Raji (cell line): ENCODE results near the gene THADA.

ENCODE experiments used
- POLR2A ChIP-seq: IDR thresholded peaks from 2 replicates; pipeline ENCODE4 v1.6.1; 2011; ENCODE audit warnings: low read depth, low read length, control low read depth; ENCODE audit not compliant: insufficient read depth

THADA gene

DNA sequence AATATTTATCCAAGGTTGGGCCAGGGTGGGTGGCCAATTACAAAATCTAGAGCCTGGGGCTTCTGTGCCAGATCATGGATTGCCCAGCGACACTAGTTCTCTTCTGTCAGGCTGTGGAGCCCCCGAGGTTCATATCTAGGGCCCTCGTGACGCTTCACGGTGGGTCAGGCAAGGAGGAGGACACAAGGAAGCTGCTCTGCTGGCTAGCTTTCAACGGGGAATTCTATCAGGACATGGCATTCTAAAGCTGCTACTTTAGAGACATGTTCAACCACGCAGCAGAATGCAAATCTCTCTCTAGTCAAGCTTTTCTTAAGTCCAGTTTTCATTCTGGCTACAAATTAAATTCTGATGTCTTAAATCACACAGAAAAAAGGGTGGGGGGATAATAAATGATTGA, 180.2 kb downstream of the THADA start:
- no peak for TF ChIP-seq POLR2A

DNA sequence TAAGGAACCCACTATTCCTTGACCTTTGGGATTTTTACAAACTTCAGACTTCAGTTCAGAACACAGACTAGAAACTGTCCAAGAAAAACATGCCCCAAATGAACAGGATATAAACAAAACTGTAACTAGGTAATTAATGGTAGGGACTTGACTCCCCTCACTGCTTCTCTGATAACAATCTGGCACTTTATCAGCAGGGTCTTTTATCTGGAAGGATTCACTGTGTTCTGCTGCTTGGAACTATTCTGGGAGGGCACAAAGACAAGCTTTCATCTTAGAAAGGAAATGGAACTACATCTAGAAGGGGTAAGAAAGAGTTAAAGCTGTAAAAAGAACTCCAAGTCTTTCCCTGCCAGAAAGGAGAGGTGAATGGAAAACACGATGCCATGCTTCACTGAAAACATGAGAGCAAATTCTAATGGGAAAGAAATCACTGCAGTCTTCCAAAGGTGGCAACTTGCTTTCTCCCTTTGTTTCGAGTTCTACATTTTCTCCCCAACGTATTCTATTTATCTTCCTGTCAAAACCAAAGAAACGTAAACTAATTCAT, 181.2 kb downstream of the THADA start:
- no peak for TF ChIP-seq POLR2A

DNA sequence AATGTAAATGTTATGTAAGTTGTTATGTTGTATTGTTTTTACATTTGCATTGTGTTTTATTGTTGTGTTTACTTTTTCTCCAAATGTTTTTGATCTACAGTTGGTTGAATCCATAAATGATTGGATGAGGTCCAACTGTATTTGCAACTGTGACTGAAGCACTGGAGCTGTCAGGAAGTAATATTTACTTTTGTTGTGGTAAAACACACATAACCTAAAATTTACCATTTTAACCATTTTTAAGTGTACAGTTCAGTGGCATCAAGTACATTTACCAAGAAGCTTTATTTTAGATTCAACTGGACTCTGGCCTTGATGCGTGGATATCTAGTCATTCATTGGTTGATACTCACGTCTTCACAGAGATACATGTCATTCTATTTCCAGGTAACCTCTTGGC, 181.8 kb downstream of the THADA start:
- TF ChIP-seq POLR2A = no peak

DNA sequence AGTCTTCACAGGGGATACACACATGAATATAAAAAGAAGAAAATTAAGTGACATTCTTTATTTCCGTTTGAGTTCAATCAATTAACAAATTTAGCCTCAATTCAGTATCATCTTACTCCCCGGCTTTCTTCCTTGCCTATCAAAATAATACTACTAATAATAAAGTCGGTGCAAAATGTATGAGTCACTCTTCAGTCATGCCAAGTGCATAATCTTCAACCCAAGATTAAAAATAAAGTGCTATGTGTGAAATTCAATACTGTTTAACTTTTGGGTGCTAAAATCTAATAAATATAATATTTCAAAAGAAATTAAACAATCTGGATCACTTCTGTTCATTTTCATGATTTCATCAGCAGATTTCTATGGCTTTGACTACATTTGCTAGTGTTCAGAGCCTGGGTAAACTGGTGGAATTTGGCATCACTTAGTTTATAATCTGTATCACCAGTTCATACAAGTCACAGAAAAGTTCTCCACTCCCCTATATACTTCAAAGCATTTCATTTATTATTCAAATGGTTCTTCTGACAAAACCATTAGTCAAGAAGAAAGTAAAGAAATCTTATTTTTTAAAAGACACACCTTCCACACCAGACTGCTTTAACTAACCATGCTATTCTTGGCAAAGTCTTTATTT, 183.6 kb downstream of the THADA start:
- no peak for TF ChIP-seq POLR2A

DNA sequence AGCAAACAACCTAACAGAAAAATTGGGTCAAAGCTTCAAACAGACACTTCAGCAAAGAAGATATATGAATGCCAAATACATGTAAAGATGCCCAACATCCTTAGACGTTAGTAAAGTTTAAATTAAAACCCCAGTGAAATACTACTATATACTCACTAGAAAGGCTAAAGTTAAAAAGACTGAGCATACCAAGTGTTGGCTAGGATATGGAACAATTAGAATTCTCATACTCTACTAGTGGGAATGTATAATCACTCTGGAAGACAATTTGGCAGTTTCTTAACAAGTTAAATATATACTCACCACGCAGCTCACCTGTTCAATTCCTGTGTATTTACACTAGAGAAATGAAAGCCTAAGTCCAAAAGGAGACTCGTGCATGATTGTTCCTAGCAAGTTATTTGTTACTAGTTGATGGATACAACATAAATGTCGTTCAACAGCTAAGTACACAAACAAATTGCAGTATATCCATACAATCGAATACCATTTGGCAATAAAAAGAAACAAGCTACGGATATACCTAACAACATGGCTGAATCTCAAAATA, 185.7 kb downstream of the THADA start:
- no peak for TF ChIP-seq POLR2A

DNA sequence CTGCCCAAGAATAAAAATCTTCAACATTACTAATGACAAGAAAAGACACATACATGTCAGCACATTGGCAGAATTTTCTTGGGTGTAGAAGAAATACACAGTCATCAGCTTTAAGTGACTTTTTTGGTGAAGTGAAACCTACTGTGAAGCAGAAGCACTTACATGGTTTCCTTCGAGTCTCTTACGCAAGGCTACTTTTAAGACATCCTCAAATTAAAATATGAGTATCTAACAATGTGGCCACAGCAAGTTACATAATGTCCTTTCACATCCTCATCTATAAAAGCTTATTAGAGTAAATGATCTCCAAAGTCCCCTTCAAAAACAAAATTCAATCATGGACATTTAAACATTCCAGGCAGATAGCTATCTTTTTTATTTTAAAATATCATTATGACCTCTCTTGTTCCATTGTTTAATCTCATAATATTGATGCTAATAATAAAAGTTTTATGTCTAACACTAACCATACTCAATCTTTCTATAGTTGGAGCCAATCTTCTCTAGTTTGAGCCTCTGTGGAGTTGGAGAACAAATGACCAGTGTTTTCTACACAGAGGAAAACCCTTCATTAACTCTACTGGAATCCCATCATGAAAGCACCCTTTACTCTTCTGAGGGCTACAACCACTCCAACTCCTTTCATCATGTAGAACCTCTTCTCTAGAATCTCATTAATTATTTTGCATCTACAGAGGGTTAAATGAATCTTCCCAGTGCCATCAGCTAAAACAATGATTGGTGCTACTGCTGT, 187.3 kb downstream of the THADA start:
- TF ChIP-seq POLR2A = no peak

DNA sequence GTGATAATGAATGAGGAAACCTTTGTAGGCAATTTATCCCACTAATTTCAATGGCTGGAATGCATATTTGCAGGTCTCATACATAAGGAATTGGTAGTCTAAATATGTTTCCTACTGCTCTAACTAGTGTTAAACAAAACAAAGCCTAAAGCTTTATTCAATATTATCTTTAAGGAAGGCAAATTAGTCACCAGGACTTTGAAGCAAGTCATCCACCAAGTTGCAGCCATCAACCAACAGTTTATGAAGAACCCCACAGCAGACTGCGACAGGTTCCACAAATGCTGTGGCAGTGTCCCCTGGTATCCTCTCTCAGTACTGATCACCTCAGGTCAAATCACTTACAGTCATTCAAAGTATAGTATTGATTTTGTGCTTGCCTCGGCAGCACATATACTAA, 187.9 kb downstream of the THADA start:
- TF ChIP-seq POLR2A = no peak

DNA sequence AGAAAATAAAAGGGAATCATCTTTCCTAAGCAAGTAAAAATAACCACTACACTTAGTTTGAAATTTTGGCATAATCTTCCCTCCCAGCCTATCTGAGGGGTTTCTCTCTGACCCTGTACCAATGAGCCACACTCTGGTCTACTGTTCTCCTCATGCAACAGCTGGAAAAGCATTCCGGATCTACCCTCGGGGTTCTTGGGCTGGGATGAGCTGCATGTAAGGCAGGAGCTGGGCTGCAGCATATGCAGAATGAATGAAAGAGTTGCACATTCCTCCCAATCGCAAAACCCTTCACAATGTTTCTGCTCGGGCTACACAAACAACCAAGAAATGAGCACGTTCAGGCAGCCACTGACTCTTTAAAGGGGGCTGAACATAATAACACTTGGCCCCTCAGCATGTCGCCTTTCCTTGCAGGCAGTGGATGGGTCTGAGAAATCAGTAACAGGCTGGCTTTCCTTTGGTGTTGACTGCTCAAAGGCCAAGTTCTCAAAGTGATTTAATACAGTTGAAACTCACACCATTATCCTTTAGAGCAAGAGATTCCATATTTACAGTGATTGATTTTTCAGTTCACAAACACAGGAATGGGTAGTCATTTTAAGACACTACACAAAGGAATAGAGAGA, 189.1 kb downstream of the THADA start:
- TF ChIP-seq POLR2A = no peak

DNA sequence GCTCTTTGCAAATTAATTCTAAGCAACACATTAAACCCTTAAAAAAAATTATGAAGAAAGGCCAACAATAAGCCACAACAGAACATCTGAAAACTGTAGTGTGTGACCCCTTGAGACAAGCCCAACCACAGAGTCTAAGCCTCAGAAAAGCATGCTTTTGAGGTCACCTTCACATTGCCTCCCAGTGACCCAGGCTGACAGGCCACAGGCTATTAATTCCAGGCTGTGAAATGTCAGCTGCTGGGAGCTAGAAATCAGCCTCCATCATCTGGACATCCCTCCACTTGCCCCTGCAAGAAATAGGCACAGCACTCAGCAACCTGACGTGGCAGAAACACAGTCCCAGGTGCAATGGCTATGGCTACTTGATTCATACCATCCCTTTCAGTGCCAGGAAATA, 190.0 kb downstream of the THADA start:
- TF ChIP-seq POLR2A = no peak

DNA sequence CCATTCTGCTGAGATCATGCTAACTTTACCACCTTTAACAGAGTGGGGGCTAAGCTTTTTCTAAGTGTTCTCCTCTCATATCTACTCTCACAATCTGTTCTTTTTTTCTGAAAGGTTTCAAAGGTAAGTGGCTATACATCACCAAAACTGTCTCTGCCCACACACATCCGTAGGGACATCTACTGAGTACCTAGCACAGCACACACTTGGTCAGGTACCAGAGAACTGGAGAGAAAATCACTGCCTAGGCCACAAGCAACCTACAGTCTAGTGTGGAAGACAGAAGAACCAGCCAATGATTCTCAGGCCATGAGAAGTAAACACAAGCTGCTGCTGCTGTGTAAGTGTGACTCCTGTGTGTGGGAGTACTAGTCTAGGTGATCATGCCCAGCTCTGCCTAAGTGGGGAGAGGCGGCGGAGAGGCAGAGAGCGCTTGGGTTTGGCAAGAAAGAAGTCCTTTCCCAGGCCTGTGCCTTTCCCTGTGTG, 193.3 kb downstream of the THADA start:
- no peak for TF ChIP-seq POLR2A

DNA sequence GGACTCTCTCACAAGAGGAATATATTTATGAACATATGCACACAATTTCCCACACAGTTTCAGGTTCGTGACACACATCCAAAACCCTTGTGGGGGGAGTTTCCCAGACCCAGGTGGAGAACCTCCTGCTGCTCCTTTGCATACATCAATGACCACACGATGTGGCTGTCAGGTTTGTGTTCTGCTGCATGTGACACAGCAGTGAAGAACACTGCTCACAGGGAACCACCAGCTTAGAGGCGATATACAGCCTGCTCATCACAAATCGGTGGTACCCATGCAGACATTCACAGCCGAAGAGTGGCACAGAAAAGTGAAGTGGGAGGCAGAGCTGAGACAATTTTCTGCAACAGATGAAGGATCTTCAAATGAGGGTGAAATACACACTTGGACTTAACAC, 193.8 kb downstream of the THADA start:
- TF ChIP-seq POLR2A = no peak

DNA sequence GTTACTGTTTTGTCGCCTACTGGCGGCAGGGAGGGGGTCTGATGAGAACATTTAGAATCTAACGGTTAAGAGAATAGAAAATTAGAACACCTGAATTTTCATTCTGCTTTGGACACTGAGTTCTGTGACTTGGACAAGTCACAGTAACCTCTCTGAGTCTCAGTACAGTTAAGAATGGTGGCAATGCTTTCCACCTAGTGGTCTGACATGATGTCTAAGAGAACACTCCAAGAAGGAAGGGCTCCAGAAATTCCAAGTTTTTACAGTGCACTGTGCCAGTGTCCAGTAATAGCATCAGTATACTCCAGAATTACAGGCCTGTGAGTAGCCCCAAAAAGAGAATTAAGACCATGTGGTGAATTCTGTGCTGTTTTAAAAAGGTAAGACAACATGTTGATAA, 195.3 kb downstream of the THADA start:
- TF ChIP-seq POLR2A = no peak

DNA sequence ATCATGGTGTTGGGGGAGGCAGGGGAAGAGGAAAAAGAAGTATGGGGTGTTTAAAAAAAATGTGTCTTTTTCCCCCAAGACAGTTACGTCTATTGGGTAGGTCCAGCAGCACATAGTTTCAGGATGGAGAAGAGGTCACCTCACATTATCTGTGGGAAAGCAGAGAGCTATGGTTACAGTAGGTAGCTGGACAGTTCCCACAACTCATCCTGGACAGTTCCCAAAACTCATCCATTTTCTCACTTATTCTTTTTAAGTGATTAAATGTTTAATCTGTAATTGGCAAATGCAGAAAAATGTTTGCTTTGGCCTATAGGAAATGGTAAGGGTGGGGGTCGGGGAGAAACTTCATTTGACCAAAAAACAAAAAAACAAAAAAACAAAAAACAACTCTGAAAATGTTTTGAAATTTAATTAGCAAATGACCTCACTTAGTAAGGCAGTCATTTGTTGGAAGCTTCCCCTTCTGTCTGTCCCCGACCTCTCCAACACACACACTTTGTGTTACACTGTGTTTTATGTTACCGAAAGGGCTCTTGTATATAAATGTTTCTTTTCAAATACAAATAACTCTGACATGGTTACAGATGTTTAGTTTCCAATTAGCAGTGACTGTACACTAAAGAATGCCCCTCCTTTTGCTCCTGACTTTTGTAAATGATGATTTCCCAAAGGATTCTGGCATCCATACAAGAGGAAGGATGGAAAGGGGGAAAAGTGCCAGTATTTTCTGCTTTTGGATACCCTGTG, 196.1 kb downstream of the THADA start:
- no peak for TF ChIP-seq POLR2A

DNA sequence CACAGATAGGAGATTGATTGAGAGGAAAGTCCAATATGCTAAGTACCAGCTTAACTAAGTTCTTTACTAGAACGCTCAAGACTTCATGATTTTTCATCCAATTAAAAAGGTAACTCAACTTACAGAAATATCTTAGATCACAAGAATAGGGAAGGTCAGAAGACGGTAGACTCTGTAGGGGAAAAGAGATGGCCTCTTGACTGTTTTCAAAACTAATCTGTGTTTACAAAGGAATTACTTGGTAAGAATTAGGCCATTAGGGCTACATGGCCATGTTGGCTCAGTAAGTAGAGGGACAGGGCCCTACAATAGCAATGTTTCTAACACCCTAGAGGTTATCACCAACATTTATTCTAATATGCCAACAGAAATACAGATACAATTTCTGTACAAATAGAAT, 196.7 kb downstream of the THADA start:
- TF ChIP-seq POLR2A = no peak

DNA sequence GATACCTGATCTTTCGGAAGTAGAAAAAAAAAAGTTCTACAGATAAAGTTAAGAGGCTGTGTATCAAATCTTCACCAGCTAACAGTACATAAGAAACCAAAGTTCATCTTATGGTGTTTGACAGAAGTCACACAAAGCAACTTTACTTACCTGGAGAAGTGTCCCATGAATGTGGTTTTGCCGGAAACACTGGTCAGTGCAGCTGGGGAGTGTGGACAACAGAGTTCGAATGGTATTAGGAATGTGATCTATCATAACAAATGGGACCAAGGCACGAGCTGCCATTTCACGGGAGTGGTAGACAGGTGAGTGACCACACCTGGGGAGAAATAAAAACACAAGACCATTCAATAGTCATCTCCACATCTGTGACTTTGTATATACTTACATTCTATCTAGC, 198.0 kb downstream of the THADA start:
- TF ChIP-seq POLR2A = no peak

DNA sequence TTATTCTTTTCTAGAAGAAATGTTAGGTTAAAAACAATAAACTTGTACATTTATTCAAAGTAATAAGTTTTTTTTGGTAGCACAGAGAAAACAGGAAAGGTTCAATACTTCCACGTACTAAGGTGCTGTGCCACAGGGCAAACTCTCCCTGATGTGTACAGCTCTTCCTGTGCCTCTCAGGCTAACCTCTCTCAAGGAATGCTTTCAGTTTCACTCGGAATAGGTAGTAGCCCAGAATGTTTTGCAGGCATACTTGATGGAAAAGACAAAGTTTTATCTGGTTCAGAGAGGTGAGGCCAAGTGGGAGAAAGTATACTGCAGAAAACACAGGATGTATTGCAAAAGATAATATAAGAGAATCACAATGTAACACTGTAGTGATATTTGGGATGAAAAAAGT, 198.4 kb downstream of the THADA start:
- TF ChIP-seq POLR2A = no peak

DNA sequence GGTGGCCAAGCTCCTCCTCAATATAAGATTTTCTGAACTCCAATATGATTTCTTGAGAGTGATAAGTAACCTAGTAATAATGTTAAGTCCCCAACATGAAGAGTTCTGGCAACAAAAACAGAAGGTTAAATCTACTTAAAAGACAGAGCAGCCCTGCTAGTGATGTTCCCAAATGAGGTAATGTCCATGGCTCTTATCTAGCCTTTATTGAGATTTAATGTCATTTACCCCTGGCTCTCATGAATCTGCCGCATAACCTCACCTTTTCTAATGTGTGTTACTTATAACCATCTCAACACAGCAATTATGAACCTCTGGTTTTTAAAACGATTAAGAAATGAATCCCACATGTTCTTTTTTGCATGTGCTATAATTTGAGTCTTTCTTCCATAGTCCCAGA, 201.9 kb downstream of the THADA start:
- TF ChIP-seq POLR2A = no peak
